Measurements from ENCODE around the gene SYNGR1.

SYNGR1 gene

GRCh38 chr22:39374801-39375200 is 25.0 kb downstream of the SYNGR1 start:
- no peak for DNase-seq

GRCh38 chr22:39375646-39376045 is 25.9 kb downstream of the SYNGR1 start:
- no peak for DNase-seq

GRCh38 chr22:39379756-39380730 is 30.3 kb downstream of the SYNGR1 start:
- DNase-seq: no peak

GRCh38 chr22:39381009-39381755 is 31.4 kb downstream of the SYNGR1 start:
- no peak for DNase-seq

- DNase-seq: no peak
Observed at GRCh38 chr22:39381930-39382329, 32.1 kb downstream of the SYNGR1 start.

GRCh38 chr22:39382410-39382809 is 32.6 kb downstream of the SYNGR1 start:
- DNase-seq: no peak

- DNase-seq: no peak
Observed at GRCh38 chr22:39383841-39384625, 34.2 kb downstream of the SYNGR1 start.

- no peak for DNase-seq
Observed at GRCh38 chr22:39384750-39385480, 35.1 kb downstream of the SYNGR1 start.

- peak; percentile 33 for DNase-seq
Observed at GRCh38 chr22:39388261-39389011, 38.6 kb downstream of the SYNGR1 start.

GRCh38 chr22:39389420-39389819 is 39.6 kb downstream of the SYNGR1 start:
- no peak for DNase-seq

- DNase-seq: no peak
Observed at GRCh38 chr22:39392341-39392948, 42.7 kb downstream of the SYNGR1 start.

- DNase-seq: no peak
Observed at GRCh38 chr22:39395936-39396796, 46.4 kb downstream of the SYNGR1 start.

- DNase-seq: no peak
Observed at GRCh38 chr22:39396797-39397195, 47.0 kb downstream of the SYNGR1 start.

GRCh38 chr22:39401301-39401631 is 51.5 kb downstream of the SYNGR1 start:
- no peak for DNase-seq

GRCh38 chr22:39405346-39406085 is 55.7 kb downstream of the SYNGR1 start:
- DNase-seq: no peak

GRCh38 chr22:39408173-39408572 is 58.4 kb downstream of the SYNGR1 start:
- no peak for DNase-seq

- no peak for DNase-seq
Observed at GRCh38 chr22:39408807-39409206, 59.0 kb downstream of the SYNGR1 start.

GRCh38 chr22:39409516-39410029 is 59.8 kb downstream of the SYNGR1 start:
- no peak for DNase-seq

- no peak for DNase-seq
Observed at GRCh38 chr22:39410264-39410663, 60.5 kb downstream of the SYNGR1 start.
